Right cardiac atrium (tissue), 5 donors: ENCODE data around the gene PAK1. TPM values are rescaled to one million over a fixed set of nuclear protein-coding genes. Genes with fewer than 3 reads are reported as not detected.

ENCODE experiments used
- ATAC-seq, 2 donors: fragments of 200-7000 bp; cut with Tn5 transposase; one replicate each; pipeline versions ENCODE4 v1.8.0 to v1.9.1; 2020; ENCODE audit warnings: moderate library complexity in 2 of 2, mild to moderate bottlenecking in 1 of 2
- DNase-seq, 3 donors: peaks; one replicate each; pipeline ENCODE4 v3.0.0-alpha.2; 2020
- H3K27ac ChIP-seq: one replicate; pipeline ENCODE4 v1.5.1; 2013; ENCODE audit warnings: mild to moderate bottlenecking, low read length, control low read depth, moderate library complexity
- H3K27me3 ChIP-seq: one replicate; pipeline ENCODE4 v1.6.1; 2013; ENCODE audit not compliant: control insufficient read depth, insufficient read depth
- H3K4me1 ChIP-seq: one replicate; pipeline ENCODE4 v1.6.1; 2013; ENCODE audit warnings: low read length; ENCODE audit not compliant: control insufficient read depth, insufficient read depth
- H3K4me3 ChIP-seq: one replicate; pipeline ENCODE4 v1.5.1; 2013; ENCODE audit warnings: low read length, control low read depth
- H3K9me3 ChIP-seq: one replicate; pipeline ENCODE4 v1.6.1; 2013; ENCODE audit warnings: low read length; ENCODE audit not compliant: control insufficient read depth
- WGBS: extraction: QIAGEN DNeasy Blood & Tissue Kit; methylation state at CpG from one replicate; pipeline ENCODE4 v1.1.7; 2013; 5-methylcytosine and 5-hydroxymethylcytosine counted together
- intact Hi-C, 4 donors: fragments of 100-400 bp; cut with DNase I; formaldehyde crosslinking; loops; one replicate each; pipeline versions ENCODE4 v1.11.0 to v1.14.0; 2022 to 2023
- polyA plus RNA-seq: library from polyadenylated mRNA; stranded (reverse); fragments of 200-250 nt; gene quantifications from one replicate; pipeline ENCODE4 v1.2.3, GENCODE V29; 2013
- total RNA-seq, 4 donors: library from RNA; stranded (reverse); fragmentation: NEBNext Ultra II Directional; extraction: Animal tissue kit (Norgen Biotek cat#: 25700); gene quantifications; one replicate each; pipeline ENCODE4 v1.2.1, GENCODE V29; 2021
- donor health status: healthy with polysubstance abuse.
- donor health status: DM: no; HTN: yes; CAD: no.
- donor health status: DM: no; HTN: no; CAD: no.
- donor health status: DM: no; HTN: yes; CAD: no; lungs with severe emphysema.
- donor health status: DM: yes; HTN: yes; CAD: no.

Gene PAK1
- total and polyA plus RNA-seq, 5 donors, result 7.1 to 19.5 (median 16.2) TPM

DNA sequence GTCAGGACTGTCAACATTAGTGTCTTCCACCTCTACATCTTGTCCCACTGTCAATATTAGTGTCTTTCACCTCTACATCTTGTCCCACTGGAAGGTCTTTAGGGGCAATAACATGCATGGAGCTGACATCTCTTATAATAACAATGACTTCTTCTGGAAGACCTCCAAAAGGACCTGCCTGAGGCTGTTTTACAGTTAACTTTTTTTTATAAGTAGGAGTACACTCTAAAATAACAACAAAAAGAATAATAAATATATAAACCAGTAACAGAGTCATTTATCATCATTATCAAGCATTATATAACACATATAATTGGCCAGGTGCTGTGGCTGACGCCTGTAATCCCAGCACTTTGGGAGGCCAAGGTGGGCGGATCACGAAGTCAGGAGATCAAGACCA is 57.5 kb downstream of the PAK1 start:
- H3K27ac ChIP-seq, result no peak overlapping the region
- ATAC-seq (no peak), DNase-seq (no peak)
- peaks cover 2% of the 10 kb centered on the region for H3K27me3 ChIP-seq
- intact Hi-C loops, result no loop called here
- WGBS, result over 99% methylated on average over 3 of the region's 3 CpGs
- H3K9me3 ChIP-seq, result no peaks in the 10 kb centered on the region
- H3K4me1 ChIP-seq, result no peaks in the 10 kb centered on the region
- no peak overlapping the region for H3K4me3 ChIP-seq

- no peak for ATAC-seq
- H3K4me3 ChIP-seq, result no peak overlapping the region
- no peaks in the 10 kb centered on the region for H3K9me3 ChIP-seq
- peaks cover 2% of the 10 kb centered on the region for H3K27me3 ChIP-seq
- intact Hi-C loops, result no loop called here
- 61% methylated on average over 3 of the region's 3 CpGs for WGBS
- peaks cover 3% of the 10 kb centered on the region for H3K4me1 ChIP-seq
- H3K27ac ChIP-seq, result no peak overlapping the region
- DNase-seq, result no peak
These were observed 59.9 kb downstream of the PAK1 start for GRCh38 chr11:77413850-77414460.

GRCh38 chr11:77412814-77413213 is 61.1 kb downstream of the PAK1 start:
- Histone ChIP-seq H3K27ac (no peak overlapping the region), H3K9me3 (no peaks in the 10 kb centered on the region), H3K27me3 (peaks cover 2% of the 10 kb centered on the region), H3K4me3 (no peak overlapping the region), H3K4me1 (peaks cover 3% of the 10 kb centered on the region)
- ATAC-seq (no peak), DNase-seq (no peak)
- 90% methylated on average over 5 of the region's 5 CpGs for WGBS
- intact Hi-C loops, result no loop called here

DNA sequence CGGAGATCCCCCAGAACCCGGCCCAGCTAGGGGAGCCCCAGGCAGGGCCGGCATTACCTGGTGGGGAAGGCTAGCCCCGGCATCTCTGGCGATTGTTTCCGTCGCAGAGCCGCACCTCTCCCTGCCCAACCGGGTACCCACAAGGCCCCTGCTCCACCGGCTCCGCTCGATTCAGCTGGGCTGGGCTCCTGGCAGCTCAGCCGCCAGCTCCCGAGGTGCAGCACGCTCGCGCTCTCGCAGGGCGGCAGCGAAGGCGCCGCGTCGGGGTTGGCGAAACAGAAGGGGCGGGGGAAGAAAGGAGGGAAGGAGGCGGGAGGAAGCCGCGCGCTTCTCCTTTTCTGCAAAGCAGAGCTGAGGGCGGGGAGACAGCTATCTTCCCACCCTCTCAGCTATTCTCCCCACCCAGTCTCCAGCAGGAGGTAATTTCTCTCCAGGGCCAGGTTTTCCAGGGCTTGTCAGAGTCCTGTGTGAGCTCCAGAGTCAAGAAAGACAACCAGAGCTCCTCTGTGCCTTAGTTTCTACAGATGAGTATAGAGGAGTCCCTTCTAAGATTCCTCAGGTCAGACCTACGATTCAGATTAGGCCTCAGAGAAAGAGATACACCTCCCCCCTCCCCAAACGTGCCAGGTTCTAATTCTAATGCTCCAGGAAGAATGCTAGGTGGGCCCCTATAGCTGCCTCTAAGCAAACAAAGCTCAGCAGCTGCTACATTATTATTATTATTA is 62.0 kb downstream of the PAK1 start:
- H3K27ac ChIP-seq, result peak overlapping the region; percentile 8
- peak; percentile 88 to 95 (median 95) for DNase-seq
- no peaks in the 10 kb centered on the region for H3K9me3 ChIP-seq
- WGBS, result 2% methylated on average over 33 of the region's 33 CpGs
- H3K4me1 ChIP-seq, result peaks cover 3% of the 10 kb centered on the region
- peak; percentile 97 for ATAC-seq
- peak overlapping the region; percentile 61 for H3K4me3 ChIP-seq
- peaks cover 2% of the 10 kb centered on the region for H3K27me3 ChIP-seq
- intact Hi-C loops, result no loop called here

DNA sequence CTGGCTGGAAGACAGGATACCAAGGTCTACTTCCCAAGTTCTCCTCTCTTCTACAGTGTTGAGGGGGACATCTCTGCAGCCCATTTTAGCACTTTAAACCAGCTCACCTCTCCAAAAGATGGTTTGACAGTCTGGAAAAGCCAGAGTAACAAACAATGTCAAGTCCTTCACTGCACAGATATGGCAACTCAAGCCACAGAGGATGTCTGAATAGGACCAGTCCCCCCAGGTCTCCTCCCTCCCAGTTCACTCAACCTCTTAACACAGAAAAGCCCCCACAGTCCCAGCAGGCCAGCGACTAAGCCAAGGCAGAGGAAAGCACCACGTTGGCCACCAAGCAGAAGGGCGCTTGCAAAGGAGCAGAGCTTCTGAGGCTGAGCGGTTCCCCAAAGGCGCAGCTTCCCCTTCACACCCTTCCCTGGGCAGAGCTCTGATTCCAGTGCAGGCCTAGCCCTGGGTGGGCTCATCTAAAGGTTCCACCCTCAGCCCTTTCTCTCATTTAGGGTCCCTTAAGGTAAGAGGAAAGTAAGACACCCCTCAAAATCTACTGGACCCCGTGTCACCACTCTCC is 62.7 kb downstream of the PAK1 start:
- peaks cover 3% of the 10 kb centered on the region for H3K4me1 ChIP-seq
- intact Hi-C loops, result no loop called here
- H3K4me3 ChIP-seq, result peak overlapping the region; percentile 61
- H3K27me3 ChIP-seq, result peaks cover 2% of the 10 kb centered on the region
- H3K9me3 ChIP-seq, result no peaks in the 10 kb centered on the region
- H3K27ac ChIP-seq, result peak overlapping the region; percentile 8
- 28% methylated on average over 6 of the region's 6 CpGs for WGBS
- peak in 2 of 3 donors; percentile 22 to 57 for DNase-seq
- peak; percentile 73 to 74 for ATAC-seq

DNA sequence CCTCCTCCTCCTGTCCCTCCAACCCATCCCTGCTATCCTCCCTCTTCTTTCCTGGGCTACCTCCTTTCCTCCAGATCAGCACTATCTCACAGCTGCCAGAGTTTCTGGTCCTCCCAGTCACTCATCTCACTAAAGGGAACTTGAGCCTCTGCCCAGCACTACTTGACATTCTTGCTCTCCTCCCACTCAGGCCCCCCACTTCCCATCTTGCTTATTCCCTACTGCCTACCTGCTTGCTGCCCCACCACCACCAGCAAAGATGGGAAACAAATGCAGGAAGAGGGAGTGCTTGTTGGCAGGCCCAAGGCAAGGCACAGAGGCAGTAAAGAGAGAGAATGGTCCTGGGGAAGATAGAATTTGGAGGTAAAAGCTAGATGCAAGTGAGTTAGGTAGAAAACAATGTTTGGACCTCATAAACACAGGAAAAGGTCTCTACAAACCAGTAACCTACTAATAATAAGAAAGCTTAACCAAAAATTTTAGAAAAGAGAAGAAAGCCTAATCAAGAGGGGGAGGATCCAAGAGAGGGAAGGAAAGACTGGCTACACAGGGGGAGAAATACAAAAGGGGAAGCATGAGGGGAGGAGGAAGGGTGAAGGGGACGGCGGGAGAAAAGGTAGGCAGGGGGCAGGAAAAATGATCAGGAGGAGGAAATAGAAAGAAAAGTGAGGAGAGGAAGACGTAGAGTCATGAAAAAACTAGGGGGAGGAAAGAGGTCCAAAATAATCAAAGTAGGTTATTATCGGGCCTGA is 63.6 kb downstream of the PAK1 start:
- Histone ChIP-seq H3K27ac (no peak overlapping the region), H3K4me3 (peak overlapping the region; percentile 22), H3K27me3 (peaks cover 2% of the 10 kb centered on the region), H3K4me1 (peaks cover 3% of the 10 kb centered on the region), H3K9me3 (no peaks in the 10 kb centered on the region)
- 62% methylated on average over 4 of the region's 4 CpGs for WGBS
- ATAC-seq, result no peak
- no peak for DNase-seq
- intact Hi-C loops, result no loop called here

DNA sequence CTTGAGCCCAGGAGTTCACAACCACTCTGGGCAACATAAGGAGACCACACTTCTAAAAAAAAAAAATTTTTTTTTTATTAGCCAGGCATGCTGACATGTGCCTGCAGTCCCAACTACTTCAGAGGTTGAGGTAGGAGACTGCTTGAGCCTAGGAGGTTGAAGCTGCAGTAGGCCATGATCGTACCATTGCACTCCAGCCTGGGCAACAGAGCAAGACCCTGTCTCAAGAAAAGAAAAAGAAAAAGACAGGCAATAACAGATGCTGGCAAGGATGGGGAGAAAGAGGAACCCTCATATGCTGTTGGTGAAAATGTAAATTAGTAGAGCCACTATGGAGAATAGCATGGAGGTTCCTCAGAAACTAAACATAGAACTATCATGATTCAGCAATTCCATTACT is 64.8 kb downstream of the PAK1 start:
- intact Hi-C loops, result no loop called here
- no peak overlapping the region for H3K4me3 ChIP-seq
- peaks cover 3% of the 10 kb centered on the region for H3K4me1 ChIP-seq
- no peaks in the 10 kb centered on the region for H3K27me3 ChIP-seq
- no peaks in the 10 kb centered on the region for H3K9me3 ChIP-seq
- 95% methylated on average over 1 of the region's 1 CpG for WGBS
- ATAC-seq (no peak), DNase-seq (no peak)
- H3K27ac ChIP-seq, result no peak overlapping the region

- WGBS, result 16% methylated on average over 4 of the region's 4 CpGs
- Histone ChIP-seq H3K27ac (no peak overlapping the region), H3K4me3 (no peak overlapping the region), H3K27me3 (no peaks in the 10 kb centered on the region), H3K9me3 (no peaks in the 10 kb centered on the region), H3K4me1 (peaks cover 3% of the 10 kb centered on the region)
- peak in 2 of 3 donors; percentile 30 to 35 for DNase-seq
- ATAC-seq, result peak in 1 of 2 donors; percentile 37
- intact Hi-C loops, result no loop called here
These were observed 66.3 kb downstream of the PAK1 start for GRCh38 chr11:77407613-77408012.

DNA sequence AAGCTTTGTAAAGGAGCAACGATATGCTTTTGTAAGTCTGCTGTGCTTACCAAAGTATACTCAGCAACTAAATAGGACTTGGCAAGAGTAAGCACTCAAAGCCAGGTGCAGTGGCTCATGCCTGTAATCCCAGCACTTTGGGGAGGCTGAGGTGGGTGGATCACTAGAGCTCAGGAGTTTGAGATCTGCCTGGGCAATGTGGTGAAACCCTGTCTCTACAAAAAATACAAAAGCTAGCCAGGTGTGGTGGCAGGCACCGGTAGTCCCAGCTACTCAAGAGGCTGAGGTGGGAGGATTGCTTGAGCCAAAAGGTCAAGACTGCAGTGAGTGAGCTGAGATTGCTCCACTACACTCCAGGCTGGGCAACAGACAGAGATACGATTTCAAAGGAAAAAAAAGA is 67.5 kb downstream of the PAK1 start:
- peaks cover 3% of the 10 kb centered on the region for H3K4me1 ChIP-seq
- no peak overlapping the region for H3K27ac ChIP-seq
- WGBS, result 72% methylated on average over 3 of the region's 3 CpGs
- no peaks in the 10 kb centered on the region for H3K27me3 ChIP-seq
- no peak for ATAC-seq
- no peaks in the 10 kb centered on the region for H3K9me3 ChIP-seq
- no peak overlapping the region for H3K4me3 ChIP-seq
- intact Hi-C loops, result no loop called here
- DNase-seq, result no peak

DNA sequence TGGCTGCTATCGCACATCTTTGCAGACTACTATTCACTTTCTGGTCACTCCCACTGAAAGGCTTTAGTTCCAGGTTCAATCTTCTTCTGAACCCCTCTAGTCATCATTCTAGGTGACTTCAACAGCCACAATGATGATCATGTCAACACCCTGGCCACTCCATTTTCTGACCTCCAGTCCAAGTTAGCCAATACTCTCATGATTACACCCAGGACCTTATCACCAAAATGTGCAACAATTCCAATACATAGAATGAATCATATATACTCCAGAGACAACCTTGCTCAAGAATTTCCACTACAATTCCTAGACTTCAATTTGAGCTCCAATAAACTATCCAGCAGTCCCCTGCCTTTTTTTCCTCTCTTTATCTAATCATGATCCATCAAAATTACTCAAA is 70.7 kb downstream of the PAK1 start:
- no peaks in the 10 kb centered on the region for H3K9me3 ChIP-seq
- DNase-seq, result no peak
- no peaks in the 10 kb centered on the region for H3K4me1 ChIP-seq
- H3K4me3 ChIP-seq, result no peak overlapping the region
- no peaks in the 10 kb centered on the region for H3K27me3 ChIP-seq
- no peak for ATAC-seq
- H3K27ac ChIP-seq, result no peak overlapping the region
- intact Hi-C loops, result no loop called here
- WGBS, result 95% methylated on average over 1 of the region's 1 CpG

- Histone ChIP-seq H3K4me1 (no peaks in the 10 kb centered on the region), H3K27me3 (no peaks in the 10 kb centered on the region)
- DNase-seq, result no peak
These were observed 71.7 kb downstream of the PAK1 start for GRCh38 chr11:77402218-77402556.

More at GRCh38 chr11:77402218-77402556, 71.7 kb downstream of the PAK1 start:
- 87% methylated on average over 3 of the region's 3 CpGs for WGBS
- H3K27ac ChIP-seq, result no peak overlapping the region
- H3K9me3 ChIP-seq, result no peaks in the 10 kb centered on the region
- intact Hi-C loops, result no loop called here
- H3K4me3 ChIP-seq, result no peak overlapping the region
- no peak for ATAC-seq
